ENCODE measurements around the gene KIF27.
"Not testable (repeated sequence)": the region's sequence is repeated elsewhere in the genome, so short reads cannot be mapped to it uniquely, and the experiment has no call there.

The KIF27 gene, protein sequence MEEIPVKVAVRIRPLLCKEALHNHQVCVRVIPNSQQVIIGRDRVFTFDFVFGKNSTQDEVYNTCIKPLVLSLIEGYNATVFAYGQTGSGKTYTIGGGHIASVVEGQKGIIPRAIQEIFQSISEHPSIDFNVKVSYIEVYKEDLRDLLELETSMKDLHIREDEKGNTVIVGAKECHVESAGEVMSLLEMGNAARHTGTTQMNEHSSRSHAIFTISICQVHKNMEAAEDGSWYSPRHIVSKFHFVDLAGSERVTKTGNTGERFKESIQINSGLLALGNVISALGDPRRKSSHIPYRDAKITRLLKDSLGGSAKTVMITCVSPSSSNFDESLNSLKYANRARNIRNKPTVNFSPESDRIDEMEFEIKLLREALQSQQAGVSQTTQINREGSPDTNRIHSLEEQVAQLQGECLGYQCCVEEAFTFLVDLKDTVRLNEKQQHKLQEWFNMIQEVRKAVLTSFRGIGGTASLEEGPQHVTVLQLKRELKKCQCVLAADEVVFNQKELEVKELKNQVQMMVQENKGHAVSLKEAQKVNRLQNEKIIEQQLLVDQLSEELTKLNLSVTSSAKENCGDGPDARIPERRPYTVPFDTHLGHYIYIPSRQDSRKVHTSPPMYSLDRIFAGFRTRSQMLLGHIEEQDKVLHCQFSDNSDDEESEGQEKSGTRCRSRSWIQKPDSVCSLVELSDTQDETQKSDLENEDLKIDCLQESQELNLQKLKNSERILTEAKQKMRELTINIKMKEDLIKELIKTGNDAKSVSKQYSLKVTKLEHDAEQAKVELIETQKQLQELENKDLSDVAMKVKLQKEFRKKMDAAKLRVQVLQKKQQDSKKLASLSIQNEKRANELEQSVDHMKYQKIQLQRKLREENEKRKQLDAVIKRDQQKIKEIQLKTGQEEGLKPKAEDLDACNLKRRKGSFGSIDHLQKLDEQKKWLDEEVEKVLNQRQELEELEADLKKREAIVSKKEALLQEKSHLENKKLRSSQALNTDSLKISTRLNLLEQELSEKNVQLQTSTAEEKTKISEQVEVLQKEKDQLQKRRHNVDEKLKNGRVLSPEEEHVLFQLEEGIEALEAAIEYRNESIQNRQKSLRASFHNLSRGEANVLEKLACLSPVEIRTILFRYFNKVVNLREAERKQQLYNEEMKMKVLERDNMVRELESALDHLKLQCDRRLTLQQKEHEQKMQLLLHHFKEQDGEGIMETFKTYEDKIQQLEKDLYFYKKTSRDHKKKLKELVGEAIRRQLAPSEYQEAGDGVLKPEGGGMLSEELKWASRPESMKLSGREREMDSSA (N-terminal part only)

DNA sequence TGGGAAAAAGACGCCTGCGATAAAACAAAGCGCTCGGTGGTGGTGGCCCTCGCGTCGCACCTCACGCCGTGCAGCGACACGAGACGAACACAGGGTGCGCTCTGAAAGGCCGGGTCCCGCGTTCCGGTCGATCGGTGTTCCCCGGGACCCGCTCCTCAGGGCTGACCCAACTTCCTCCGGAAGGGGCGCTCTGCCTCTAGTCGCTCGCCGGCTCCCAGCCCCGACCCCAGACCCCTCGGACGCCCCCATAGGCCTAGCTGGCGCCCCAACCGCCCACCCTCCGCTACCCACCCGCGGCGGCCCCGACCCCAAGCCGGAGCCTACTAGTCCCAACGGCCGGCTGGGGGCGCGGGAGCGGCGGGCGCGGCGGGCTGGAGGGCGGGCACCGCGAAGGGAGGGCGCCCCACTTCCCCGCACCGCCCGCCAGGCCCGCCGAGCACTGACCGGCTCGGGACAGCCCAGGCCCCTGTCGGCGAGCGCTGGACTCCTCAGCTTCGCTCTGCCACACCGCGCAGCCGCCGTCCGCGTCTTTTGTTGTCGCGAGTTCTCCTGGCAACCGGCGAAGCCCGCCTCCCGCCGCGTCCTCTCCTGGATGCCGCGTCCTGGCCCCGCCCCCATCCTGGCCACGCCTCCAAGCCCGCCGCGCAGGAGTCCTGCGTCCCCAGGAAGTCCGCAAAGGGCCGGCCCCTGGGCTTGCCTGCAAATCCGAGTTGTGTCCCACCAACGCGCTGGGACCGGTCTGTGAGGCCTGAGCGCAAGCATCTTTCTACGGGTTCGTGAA is at the start of gene KIF27:
KIF27 (minus strand) TSS at position 506 of the 781 bp plus-strand sequence. CDS start 5,841 bp downstream, outside the sequence.
- in situ Hi-C loops (cut with MboI; ENCODE audit: low sequenced_read_pairs): no loop called here

GRCh38 chr9:83969602-83970001 is 48.4 kb upstream of the KIF27 start:
- in situ Hi-C loops (cut with MboI; ENCODE audit: low sequenced_read_pairs): no loop called here

- in situ Hi-C loops (cut with MboI; ENCODE audit: low sequenced_read_pairs): no loop called here
Measured at GRCh38 chr9:83967073-83967472, 45.8 kb upstream of the KIF27 start.

DNA sequence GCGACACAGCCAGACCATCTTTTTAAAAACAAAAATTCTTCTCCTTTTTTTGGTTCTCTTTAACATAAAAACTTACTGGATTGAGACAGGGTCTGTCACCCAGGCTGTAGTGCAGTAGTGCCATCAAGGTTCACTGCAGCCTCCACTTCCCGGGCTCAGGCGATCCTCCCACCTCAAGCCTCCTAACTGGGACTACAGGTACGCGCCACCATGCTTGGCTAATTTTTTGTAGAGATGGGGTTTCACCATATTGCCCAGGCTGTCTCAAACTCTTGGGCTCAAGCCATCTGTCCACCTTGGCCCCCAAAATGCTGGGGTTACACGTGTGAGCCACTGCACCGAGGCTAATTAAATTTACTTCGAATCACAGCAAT is 45.0 kb upstream of the KIF27 start:
- in situ Hi-C loops (cut with MboI; ENCODE audit: low sequenced_read_pairs): no loop called here

- in situ Hi-C loops (cut with MboI; ENCODE audit: low sequenced_read_pairs): no loop called here
Measured at GRCh38 chr9:83965350-83966208, 44.3 kb upstream of the KIF27 start.

GRCh38 chr9:83964973-83965349 is 43.7 kb upstream of the KIF27 start:
- in situ Hi-C loops (cut with MboI; ENCODE audit: low sequenced_read_pairs): no loop called here

- in situ Hi-C loops (cut with MboI; ENCODE audit: low sequenced_read_pairs): no loop called here
Measured at GRCh38 chr9:83962165-83962564, 40.9 kb upstream of the KIF27 start.

DNA sequence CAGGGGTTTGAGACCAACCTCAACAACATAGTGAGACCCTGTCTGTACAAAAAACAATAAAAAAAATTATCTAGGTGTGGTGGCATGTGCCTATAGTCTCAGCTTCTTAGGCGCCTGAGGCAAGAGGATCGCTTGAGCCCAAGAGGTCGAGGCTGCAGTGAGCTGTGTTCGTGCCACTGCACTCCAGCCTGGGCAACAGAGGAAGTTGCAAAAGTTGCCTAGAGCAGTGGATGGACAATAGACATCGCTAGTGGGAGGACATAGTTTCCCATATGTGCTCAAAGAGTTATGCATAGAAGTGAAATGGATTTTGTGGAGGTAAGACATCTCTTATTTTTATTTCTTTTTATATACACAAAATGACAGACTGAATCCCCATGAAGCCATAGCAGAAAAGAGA is 39.8 kb upstream of the KIF27 start:
- in situ Hi-C loops (cut with MboI; ENCODE audit: low sequenced_read_pairs): no loop called here

- in situ Hi-C loops (cut with MboI; ENCODE audit: low sequenced_read_pairs): no loop called here
Measured at GRCh38 chr9:83959061-83959460, 37.8 kb upstream of the KIF27 start.

DNA sequence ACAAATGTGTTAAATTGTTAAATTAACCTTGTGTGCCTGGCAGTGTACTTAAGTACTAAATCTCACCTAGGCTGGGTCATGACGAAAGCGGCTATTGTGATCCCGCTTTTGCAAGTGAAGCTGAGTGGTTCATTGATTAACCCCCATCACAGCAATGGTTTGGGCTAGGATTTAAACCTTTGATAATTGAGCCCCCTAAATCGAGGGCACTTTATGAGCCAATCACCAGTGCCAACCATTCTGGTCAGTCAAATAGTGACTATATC is 35.9 kb upstream of the KIF27 start:
- in situ Hi-C loops (cut with MboI; ENCODE audit: low sequenced_read_pairs): no loop called here

DNA sequence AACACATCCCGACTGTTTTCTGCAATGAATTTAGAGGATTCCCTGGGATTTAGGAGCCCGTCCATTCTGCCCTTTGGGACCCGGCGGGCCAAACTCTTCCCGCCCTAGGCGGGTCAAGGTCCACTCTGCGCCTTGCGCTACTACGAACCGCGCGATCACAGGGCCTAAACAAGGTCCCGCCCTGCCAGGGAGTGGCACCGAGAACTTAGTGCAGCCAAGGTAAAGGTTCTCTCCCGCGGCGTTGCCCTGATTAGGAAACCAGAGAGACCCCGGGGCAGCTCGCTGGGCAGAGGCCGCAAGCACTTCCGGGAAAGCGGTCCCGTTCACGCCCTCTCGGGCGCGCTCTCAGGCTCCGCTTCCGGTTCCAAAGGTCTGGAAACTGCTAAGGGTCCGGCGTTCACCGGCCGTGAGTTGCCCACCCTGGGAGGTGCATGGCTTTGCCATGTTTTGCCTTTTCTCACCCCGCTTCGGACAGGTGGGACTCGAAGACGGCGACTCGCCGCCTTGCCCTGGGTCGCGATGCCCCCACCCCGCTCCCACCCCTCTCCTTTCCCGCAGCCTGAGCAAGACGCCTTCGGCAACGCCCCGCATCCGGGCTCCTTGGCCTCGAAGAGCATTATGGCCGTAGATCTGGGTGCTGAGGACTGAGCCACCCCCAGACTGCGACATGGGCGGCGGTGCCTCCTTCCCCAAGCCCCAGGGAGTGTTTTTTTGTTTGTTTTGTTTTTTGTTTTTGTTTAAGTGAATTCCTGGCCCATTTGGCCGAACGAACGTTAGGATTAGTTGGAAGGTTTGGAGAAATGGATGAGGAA is 35.4 kb upstream of the KIF27 start:
- in situ Hi-C loops (cut with MboI; ENCODE audit: low sequenced_read_pairs): no loop called here

GRCh38 chr9:83956086-83956435 is 34.8 kb upstream of the KIF27 start:
- in situ Hi-C loops (cut with MboI; ENCODE audit: low sequenced_read_pairs): no loop called here

DNA sequence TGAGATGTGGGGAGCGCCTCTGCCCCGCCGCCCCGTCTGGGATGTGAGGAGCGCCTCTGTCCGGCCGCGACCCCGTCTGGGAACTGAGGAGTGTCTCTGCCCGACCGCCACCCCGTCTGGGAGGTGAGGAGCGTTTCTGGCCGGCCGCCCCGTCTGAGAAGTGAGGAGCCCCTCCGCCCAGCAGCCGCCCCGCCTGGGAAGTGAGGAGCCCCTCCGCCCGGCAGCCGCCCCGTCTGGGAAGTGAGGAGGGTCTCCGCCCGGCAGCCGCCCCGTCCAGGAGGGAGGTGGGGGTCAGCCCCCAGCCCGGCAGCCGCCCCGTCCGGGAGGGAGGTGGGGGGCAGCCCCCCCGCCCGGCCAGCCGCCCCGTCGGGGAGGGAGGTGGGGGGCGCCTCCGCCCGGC is 26.9 kb upstream of the KIF27 start:
- in situ Hi-C loops (cut with MboI; ENCODE audit: low sequenced_read_pairs): not testable (repeated sequence)

- in situ Hi-C loops (cut with MboI; ENCODE audit: low sequenced_read_pairs): no loop called here
Measured at GRCh38 chr9:83940590-83941303, 19.5 kb upstream of the KIF27 start.

GRCh38 chr9:83937861-83938455 is 16.7 kb upstream of the KIF27 start:
- in situ Hi-C loops (cut with MboI; ENCODE audit: low sequenced_read_pairs): no loop called here

- in situ Hi-C loops (cut with MboI; ENCODE audit: low sequenced_read_pairs): no loop called here
Measured at GRCh38 chr9:83936523-83936922, 15.3 kb upstream of the KIF27 start.

DNA sequence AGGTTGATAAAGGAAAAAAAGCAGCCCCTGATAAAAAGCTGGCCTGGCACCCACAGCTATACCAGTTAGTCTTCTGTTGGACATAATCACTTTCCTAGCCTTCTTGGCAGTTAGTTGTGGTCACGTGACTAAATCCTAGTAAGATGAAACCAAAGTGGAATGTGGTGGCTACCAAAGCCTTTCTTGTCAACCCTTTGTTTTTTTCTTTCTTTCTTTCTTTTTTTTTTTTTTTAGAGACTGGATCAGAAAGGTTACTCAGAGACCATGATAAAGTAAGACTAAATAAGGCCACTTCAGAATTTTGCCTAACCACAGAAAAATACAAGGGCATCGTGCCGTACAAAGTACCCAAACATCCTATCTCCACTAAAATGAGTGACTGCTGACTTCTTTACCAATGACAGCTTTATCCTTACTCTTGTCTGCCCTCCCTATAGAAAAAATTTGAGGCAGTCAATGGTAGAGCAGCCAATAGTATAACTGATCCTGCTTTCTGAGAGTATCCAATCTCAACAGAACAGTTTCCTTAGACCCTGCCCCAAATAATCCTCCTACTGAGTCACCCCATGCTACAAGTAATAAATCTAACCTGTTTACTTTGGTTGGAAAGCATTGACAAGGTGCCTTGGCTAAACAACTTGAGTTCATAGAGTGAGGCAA is 14.2 kb upstream of the KIF27 start:
- in situ Hi-C loops (cut with MboI; ENCODE audit: low sequenced_read_pairs): no loop called here

Data from hTERT RPE-1 (cell line).